Measurements from ENCODE around the gene ZNG1A. TPM values are rescaled to one million over a fixed set of nuclear protein-coding genes. Genes with fewer than 3 reads are reported as not detected.
A peak's percentile ranks its signal among the peaks of the same experiment; 100 is the strongest.
"Not testable (repeated sequence)": the region's sequence is repeated elsewhere in the genome, so short reads cannot be mapped to it uniquely, and the experiment has no call there.

ZNG1A gene
- total RNA-seq, 2 donors from 2014 or later = 28.5 to 34.8 TPM

GRCh38 chr9:117144-117994 is 61.5 kb downstream of the ZNG1A start:
- H3K9me3 Mint-ChIP-seq; H3K36me3 Mint-ChIP-seq (ENCODE audit: insufficient read depth in 2 of 2); H3K27ac Mint-ChIP-seq; ATAC-seq (replicated peaks in 1 of 2): not testable (repeated sequence)
- Mint-ChIP-seq H3K4me1 (ENCODE audit: low read depth) (peaks cover 20% of the 10 kb centered on the region), H3K4me3 (peak overlapping the region; percentile 63 to 82), H3K27me3 (ENCODE audit: low read depth) (peaks cover 34% of the 10 kb centered on the region)
- peak; percentile 31 to 41 for DNase-seq

GRCh38 chr9:116239-117077 is 62.4 kb downstream of the ZNG1A start:
- H3K27ac Mint-ChIP-seq; H3K36me3 Mint-ChIP-seq (ENCODE audit: insufficient read depth in 2 of 2); H3K9me3 Mint-ChIP-seq: not testable (repeated sequence)
- peak overlapping the region; percentile 74 to 82 for H3K4me3 Mint-ChIP-seq
- peaks cover 42% of the 10 kb centered on the region for H3K27me3 Mint-ChIP-seq (ENCODE audit: low read depth)
- DNase-seq = peak in 1 of 2 donors; percentile 20
- peaks cover 20% of the 10 kb centered on the region for H3K4me1 Mint-ChIP-seq (ENCODE audit: low read depth)
- peak in 1 of 2 donors; percentile 13 for ATAC-seq (replicated peaks in 1 of 2)

- peaks cover 20% of the 10 kb centered on the region for H3K4me1 Mint-ChIP-seq (ENCODE audit: low read depth)
These were observed 63.8 kb downstream of the ZNG1A start for GRCh38 chr9:115118-115451.

GRCh38 chr9:114267-115117 is 64.4 kb downstream of the ZNG1A start:
- Mint-ChIP-seq H3K4me3 (peak overlapping the region; percentile 67 to 93), H3K27me3 (ENCODE audit: low read depth) (peaks cover 46% of the 10 kb centered on the region), H3K27ac (peak overlapping the region; percentile 84), H3K4me1 (ENCODE audit: low read depth) (peaks cover 20% of the 10 kb centered on the region)
- not testable (repeated sequence) for H3K36me3 Mint-ChIP-seq (ENCODE audit: insufficient read depth in 2 of 2); H3K9me3 Mint-ChIP-seq
- DNase-seq (peak; percentile 5 to 8), ATAC-seq (replicated peaks in 1 of 2) (peak; percentile 29 to 34)

More at GRCh38 chr9:115118-115451, 63.8 kb downstream of the ZNG1A start:
- DNase-seq = peak in 1 of 2 donors; percentile 10
- not testable (repeated sequence) for H3K36me3 Mint-ChIP-seq (ENCODE audit: insufficient read depth in 2 of 2); ATAC-seq (replicated peaks in 1 of 2); H3K27ac Mint-ChIP-seq; H3K9me3 Mint-ChIP-seq
- H3K27me3 Mint-ChIP-seq (ENCODE audit: low read depth) = peaks cover 42% of the 10 kb centered on the region
- peak overlapping the region; percentile 67 to 93 for H3K4me3 Mint-ChIP-seq

- ATAC-seq (replicated peaks in 1 of 2) = peak; percentile 84 to 88
- peak; percentile 57 to 60 for DNase-seq
- H3K4me1 Mint-ChIP-seq (ENCODE audit: low read depth) = peaks cover 26% of the 10 kb centered on the region
- peaks cover 50% of the 10 kb centered on the region for H3K27me3 Mint-ChIP-seq (ENCODE audit: low read depth)
- not testable (repeated sequence) for H3K36me3 Mint-ChIP-seq (ENCODE audit: insufficient read depth in 2 of 2); H3K9me3 Mint-ChIP-seq; H3K27ac Mint-ChIP-seq
- H3K4me3 Mint-ChIP-seq = peak overlapping the region; percentile 67 to 93
These were observed 65.2 kb downstream of the ZNG1A start for GRCh38 chr9:113468-114266.

- peak in 1 of 2 donors; percentile 10 for DNase-seq
- not testable (repeated sequence) for H3K27ac Mint-ChIP-seq; H3K36me3 Mint-ChIP-seq (ENCODE audit: insufficient read depth in 2 of 2); H3K9me3 Mint-ChIP-seq
- peak; percentile 2 for ATAC-seq (replicated peaks in 1 of 2)
- Mint-ChIP-seq H3K27me3 (ENCODE audit: low read depth) (peaks cover 41% of the 10 kb centered on the region), H3K4me1 (ENCODE audit: low read depth) (peaks cover 22% of the 10 kb centered on the region), H3K4me3 (peak overlapping the region; percentile 36 to 67)
These were observed 66.0 kb downstream of the ZNG1A start for GRCh38 chr9:112589-113467.

- H3K4me3 Mint-ChIP-seq; ATAC-seq (replicated peaks in 1 of 2); DNase-seq; H3K27ac Mint-ChIP-seq; H3K36me3 Mint-ChIP-seq (ENCODE audit: insufficient read depth in 2 of 2); H3K9me3 Mint-ChIP-seq: not testable (repeated sequence)
- H3K4me1 Mint-ChIP-seq (ENCODE audit: low read depth) = peaks cover 14% of the 10 kb centered on the region
- peaks cover 45% of the 10 kb centered on the region for H3K27me3 Mint-ChIP-seq (ENCODE audit: low read depth)
These were observed 68.2 kb downstream of the ZNG1A start for GRCh38 chr9:110672-111071.

- not testable (repeated sequence) for H3K27ac Mint-ChIP-seq; H3K9me3 Mint-ChIP-seq; DNase-seq; H3K4me3 Mint-ChIP-seq; ATAC-seq (replicated peaks in 1 of 2); H3K4me1 Mint-ChIP-seq (ENCODE audit: low read depth); H3K36me3 Mint-ChIP-seq (ENCODE audit: insufficient read depth in 2 of 2)
- peaks cover 37% of the 10 kb centered on the region for H3K27me3 Mint-ChIP-seq (ENCODE audit: low read depth)
These were observed 69.3 kb downstream of the ZNG1A start for GRCh38 chr9:109540-109939.

- not testable (repeated sequence) for H3K4me3 Mint-ChIP-seq; DNase-seq; H3K27ac Mint-ChIP-seq; H3K4me1 Mint-ChIP-seq (ENCODE audit: low read depth); H3K9me3 Mint-ChIP-seq; H3K36me3 Mint-ChIP-seq (ENCODE audit: insufficient read depth in 2 of 2); ATAC-seq (replicated peaks in 1 of 2)
- peaks cover 35% of the 10 kb centered on the region for H3K27me3 Mint-ChIP-seq (ENCODE audit: low read depth)
These were observed 69.9 kb downstream of the ZNG1A start for GRCh38 chr9:108742-109495.

- H3K27ac Mint-ChIP-seq; DNase-seq; H3K36me3 Mint-ChIP-seq (ENCODE audit: insufficient read depth in 2 of 2); H3K4me3 Mint-ChIP-seq; ATAC-seq (replicated peaks in 1 of 2); H3K9me3 Mint-ChIP-seq; H3K4me1 Mint-ChIP-seq (ENCODE audit: low read depth): not testable (repeated sequence)
- peaks cover 25% of the 10 kb centered on the region for H3K27me3 Mint-ChIP-seq (ENCODE audit: low read depth)
These were observed 72.9 kb downstream of the ZNG1A start for GRCh38 chr9:105991-106390.

GRCh38 chr9:100430-100829 is 78.4 kb downstream of the ZNG1A start:
- ATAC-seq (replicated peaks in 1 of 2); H3K4me1 Mint-ChIP-seq (ENCODE audit: low read depth); H3K4me3 Mint-ChIP-seq; H3K36me3 Mint-ChIP-seq (ENCODE audit: insufficient read depth in 2 of 2); H3K27ac Mint-ChIP-seq; H3K27me3 Mint-ChIP-seq (ENCODE audit: low read depth); DNase-seq; H3K9me3 Mint-ChIP-seq: not testable (repeated sequence)
